Hepatocyte (in vitro differentiated cells): ENCODE results near the gene BMP2. TPM values are rescaled to one million over a fixed set of nuclear protein-coding genes. Genes with fewer than 3 reads are reported as not detected.

Experiments
- DNase-seq: peaks from one replicate; pipeline ENCODE4 v3.0.0-alpha.2; 2016; ENCODE audit warnings: low spot score
- H2AFZ ChIP-seq: fragments of 200-600 bp; sonication (generic); 2 replicates; pipeline ENCODE4 v1.6.0; 2016; ENCODE audit warnings: antibody characterized with exemption, mild to moderate bottlenecking
- H3K27ac ChIP-seq: fragments of 200-600 bp; sonication (generic); 2 replicates; pipeline ENCODE4 v1.5.1; 2016; ENCODE audit warnings: mild to moderate bottlenecking
- H3K27me3 ChIP-seq: fragments of 200-600 bp; sonication (generic); 2 replicates; pipeline ENCODE4 v1.6.1; 2016
- H3K36me3 ChIP-seq: fragments of 200-600 bp; sonication (generic); replicated peaks from 2 replicates; pipeline ENCODE4 v1.5.1; 2016; ENCODE audit warnings: low read depth; ENCODE audit not compliant: insufficient read depth
- H3K4me1 ChIP-seq: fragments of 200-600 bp; sonication (generic); 2 replicates; pipeline ENCODE4 v1.5.1; 2016; ENCODE audit warnings: mild to moderate bottlenecking, moderate library complexity; ENCODE audit not compliant: insufficient read depth
- H3K4me2 ChIP-seq: fragments of 200-600 bp; sonication (generic); 2 replicates; pipeline ENCODE4 v1.6.0; 2016
- H3K4me3 ChIP-seq: fragments of 200-600 bp; sonication (generic); 2 replicates; pipeline ENCODE4 v1.5.1; 2016; ENCODE audit warnings: mild to moderate bottlenecking
- H3K79me2 ChIP-seq: fragments of 200-600 bp; sonication (generic); 2 replicates; pipeline ENCODE4 v1.6.0; 2017; ENCODE audit warnings: mild to moderate bottlenecking
- H3K9me2 ChIP-seq: fragments of 200-600 bp; sonication (generic); replicated peaks from 2 replicates; pipeline ENCODE4 v1.6.0; 2017; ENCODE audit warnings: mild to moderate bottlenecking; ENCODE audit not compliant: insufficient read depth
- H3K9me3 ChIP-seq: fragments of 200-600 bp; sonication (generic); 2 replicates; pipeline ENCODE4 v1.5.1; 2016; ENCODE audit warnings: low read depth, mild to moderate bottlenecking
- H4K20me1 ChIP-seq: fragments of 200-600 bp; sonication (generic); 2 replicates; pipeline ENCODE4 v1.6.0; 2016; ENCODE audit warnings: mild to moderate bottlenecking; ENCODE audit not compliant: insufficient read depth, poor library complexity, severe bottlenecking
- EZH2 ChIP-seq: fragments of 200-600 bp; sonication (generic); IDR thresholded peaks from 2 replicates; pipeline ENCODE4 v1.6.1; 2016; ENCODE audit warnings: antibody characterized with exemption, mild to moderate bottlenecking, borderline replicate concordance
- EZH2phosphoT487 ChIP-seq: fragments of 200-600 bp; sonication (generic); IDR thresholded peaks from one replicate; pipeline ENCODE4 v1.6.1; 2018; ENCODE audit warnings: antibody characterized with exemption, mild to moderate bottlenecking, low read depth, moderate library complexity; ENCODE audit not compliant: unreplicated experiment, severe bottlenecking
- WGBS: methylation state at CpG from one replicate; pipeline ENCODE4 v1.1.6; 2016; ENCODE audit warnings: low lambda C conversion rate; ENCODE audit errors: missing lambda C conversion rate; 5-methylcytosine and 5-hydroxymethylcytosine counted together
- polyA plus RNA-seq: library from polyadenylated mRNA; unstranded; fragments of >200 nt; fragmentation: Nextera tagmentation; extraction: Ambion mirVana; gene quantifications from 2 replicates; pipeline ENCODE4 v1.2.1, GENCODE V29; 2016
- total RNA-seq: library from RNA; depleted of rRNA; stranded (reverse); fragments of >200 nt; gene quantifications from 2 replicates; pipeline ENCODE4 v1.2.3, GENCODE V29; 2014
- TF ChIP-seq, protein P1 (sequence below): fragments of 200-600 bp; sonication (generic); IDR thresholded peaks from 2 replicates; pipeline ENCODE4 v1.5.1; 2016; ENCODE audit warnings: antibody characterized with exemption, mild to moderate bottlenecking; ENCODE audit not compliant: poor library complexity

The BMP2 gene
- total and polyA plus RNA-seq, 2 experiments from 2014 or later = 64.6 to 72.0 TPM

DNA sequence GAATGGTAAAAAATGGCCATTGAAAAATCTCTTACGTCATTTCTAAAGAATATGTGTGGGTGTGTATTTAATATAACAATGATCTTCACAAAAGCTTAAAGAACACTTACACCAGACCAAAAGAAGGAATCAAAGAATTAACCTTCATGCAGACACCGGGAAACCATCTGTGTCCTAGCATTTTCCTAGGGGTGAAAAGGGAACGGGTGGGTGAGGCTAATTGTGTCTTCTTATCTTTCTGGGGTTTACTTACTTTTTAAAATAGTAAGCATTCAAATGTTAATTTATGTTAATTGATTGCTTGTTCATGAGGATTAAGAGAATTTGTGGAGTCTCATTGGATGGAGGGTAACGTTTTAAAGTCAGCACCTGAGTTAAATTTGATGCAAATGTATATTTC lies 47.5 kb downstream of the BMP2 start:
- no peak overlapping the region for H3K27ac ChIP-seq
- TF ChIP-seq EZH2phosphoT487 (no peak), EZH2 (no peak)
- TF ChIP-seq, protein P1, sequence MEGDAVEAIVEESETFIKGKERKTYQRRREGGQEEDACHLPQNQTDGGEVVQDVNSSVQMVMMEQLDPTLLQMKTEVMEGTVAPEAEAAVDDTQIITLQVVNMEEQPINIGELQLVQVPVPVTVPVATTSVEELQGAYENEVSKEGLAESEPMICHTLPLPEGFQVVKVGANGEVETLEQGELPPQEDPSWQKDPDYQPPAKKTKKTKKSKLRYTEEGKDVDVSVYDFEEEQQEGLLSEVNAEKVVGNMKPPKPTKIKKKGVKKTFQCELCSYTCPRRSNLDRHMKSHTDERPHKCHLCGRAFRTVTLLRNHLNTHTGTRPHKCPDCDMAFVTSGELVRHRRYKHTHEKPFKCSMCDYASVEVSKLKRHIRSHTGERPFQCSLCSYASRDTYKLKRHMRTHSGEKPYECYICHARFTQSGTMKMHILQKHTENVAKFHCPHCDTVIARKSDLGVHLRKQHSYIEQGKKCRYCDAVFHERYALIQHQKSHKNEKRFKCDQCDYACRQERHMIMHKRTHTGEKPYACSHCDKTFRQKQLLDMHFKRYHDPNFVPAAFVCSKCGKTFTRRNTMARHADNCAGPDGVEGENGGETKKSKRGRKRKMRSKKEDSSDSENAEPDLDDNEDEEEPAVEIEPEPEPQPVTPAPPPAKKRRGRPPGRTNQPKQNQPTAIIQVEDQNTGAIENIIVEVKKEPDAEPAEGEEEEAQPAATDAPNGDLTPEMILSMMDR = no peak
- H3K9me3 ChIP-seq = no peaks in the 10 kb centered on the region
- H3K9me2 ChIP-seq = no peaks in the 10 kb centered on the region
- H4K20me1 ChIP-seq = no peaks in the 10 kb centered on the region
- peaks cover 5% of the 10 kb centered on the region for H3K27me3 ChIP-seq
- no peaks in the 10 kb centered on the region for H3K4me1 ChIP-seq
- no peak overlapping the region for H3K4me3 ChIP-seq
- H3K79me2 ChIP-seq = no peaks in the 10 kb centered on the region
- 41% methylated on average over 4 of the region's 4 CpGs for whole genome bisulfite sequencing
- no peak overlapping the region for H2AFZ ChIP-seq
- no peak for DNase-seq
- no peak overlapping the region for H3K4me2 ChIP-seq
- H3K36me3 ChIP-seq = no peaks in the 10 kb centered on the region

- no peaks in the 10 kb centered on the region for H3K36me3 ChIP-seq
- TF ChIP-seq EZH2 = no peak
- TF ChIP-seq, protein P1 = no peak
- TF ChIP-seq EZH2phosphoT487 = no peak
These were observed 50.7 kb downstream of the BMP2 start for GRCh38 chr20:6818033-6818808.

GRCh38 chr20:6819599-6819998 lies 52.1 kb downstream of the BMP2 start:
- Histone ChIP-seq H3K27me3 (peaks cover 5% of the 10 kb centered on the region), H3K79me2 (no peaks in the 10 kb centered on the region), H3K4me1 (no peaks in the 10 kb centered on the region), H2AFZ (no peak overlapping the region), H3K36me3 (no peaks in the 10 kb centered on the region), H3K27ac (no peak overlapping the region), H3K9me2 (no peaks in the 10 kb centered on the region), H4K20me1 (no peaks in the 10 kb centered on the region), H3K9me3 (no peaks in the 10 kb centered on the region), H3K4me2 (no peak overlapping the region), H3K4me3 (no peak overlapping the region)
- 70% methylated on average over 2 of the region's 2 CpGs for WGBS
- peak; percentile 28 for DNase-seq
- TF ChIP-seq, protein P1 = peak; percentile 35
- TF ChIP-seq EZH2 = no peak

More at GRCh38 chr20:6818033-6818808, 50.7 kb downstream of the BMP2 start:
- no peaks in the 10 kb centered on the region for H4K20me1 ChIP-seq
- H3K4me3 ChIP-seq = no peak overlapping the region
- DNase-seq = no peak
- no peak overlapping the region for H3K27ac ChIP-seq
- 63% methylated on average over 7 of the region's 7 CpGs for WGBS
- H3K4me1 ChIP-seq = no peaks in the 10 kb centered on the region
- no peaks in the 10 kb centered on the region for H3K79me2 ChIP-seq
- peaks cover 5% of the 10 kb centered on the region for H3K27me3 ChIP-seq
- no peaks in the 10 kb centered on the region for H3K9me3 ChIP-seq
- H3K4me2 ChIP-seq = no peak overlapping the region
- no peaks in the 10 kb centered on the region for H3K9me2 ChIP-seq
- H2AFZ ChIP-seq = no peak overlapping the region
